ENCODE measurements around the gene HAP1.

- TF ChIP-seq CTCF (IDR thresholded peaks at IDR 0.05) (no peak), POLR2AphosphoS5 (IDR thresholded peaks at IDR 0.05) (no peak)
These were observed 31.7 kb upstream of the HAP1 start for GRCh38 chr17:41766135-41766534.

Measured in suprapubic skin (tissue), 3 donors.